SK-N-SH (cell line): Measurements from ENCODE around the gene CPVL. TPM values are rescaled to one million over a fixed set of nuclear protein-coding genes. Genes with fewer than 3 reads are reported as not detected.

Experiments
- CTCF ChIA-PET: fragments of 300-600, 350-600 bp; formaldehyde crosslinking; extraction: SDS; loops from one replicate; lab custom pipeline; 2021; lab: Yijun Ruan, JAX
- POLR2A ChIA-PET: fragments of 350-600 bp; sonication (Branson Sonifier 250); formaldehyde crosslinking; extraction: SDS; loops from one replicate; lab custom pipeline; 2020; ENCODE audit warnings: antibody characterized with exemption, inconsistent platforms; lab: Yijun Ruan, JAX
- DNase-seq: peaks from one replicate; pipeline ENCODE4 v3.0.0; 2012
- H2AFZ ChIP-seq: fragments of 200-600 bp; sonication (generic); 2 replicates; pipeline ENCODE4 v1.8.1; 2016; ENCODE audit warnings: antibody characterized with exemption, mild to moderate bottlenecking, low read depth
- H3F3A ChIP-seq: fragments of 200-600 bp; sonication (generic); replicated peaks from 2 replicates; pipeline ENCODE3; 2016; ENCODE audit warnings: antibody characterized with exemption, mild to moderate bottlenecking; ENCODE audit not compliant: insufficient read depth
- H3K27ac ChIP-seq, 2 experiments: fragments of 200-500 bp in 1 of 2; fragments of 200-600 bp in 1 of 2; sonication (Bioruptor generic) in 1 of 2; sonication (generic), shearing (Covaris generic) in 1 of 2; 2 replicates each; pipeline versions ENCODE4 v1.5.1 to v1.6.1; 2014 to 2016; ENCODE audit warnings: low read depth in 2 of 2, inconsistent platforms in 1 of 2, low read length in 1 of 2, mild to moderate bottlenecking in 1 of 2, mixed read lengths in 1 of 2
- H3K27me3 ChIP-seq: fragments of 200-600 bp; sonication (generic), shearing (Covaris generic); 2 replicates; pipeline ENCODE4 v1.6.1; 2016; ENCODE audit warnings: mixed run types; ENCODE audit not compliant: insufficient read depth
- H3K36me3 ChIP-seq, 2 experiments: fragments of 200-500 bp in 1 of 2; fragments of 200-600 bp in 1 of 2; sonication (Bioruptor generic) in 1 of 2; sonication (generic) in 1 of 2; replicated peaks in 1 of 2; 2 replicates each; pipeline versions ENCODE3 to v1.5.1; 2014 to 2016; ENCODE audit warnings: low read length in 1 of 2, mild to moderate bottlenecking in 1 of 2; ENCODE audit not compliant: insufficient read depth in 2 of 2, control insufficient read depth in 1 of 2
- H3K4me1 ChIP-seq, 2 experiments: fragments of 200-500 bp in 1 of 2; fragments of 200-600 bp in 1 of 2; sonication (Bioruptor generic) in 1 of 2; sonication (generic), shearing (Covaris generic) in 1 of 2; 2 replicates each; pipeline versions ENCODE4 v1.5.1 to v1.6.1; 2014 to 2016; ENCODE audit warnings: low read depth in 1 of 2, low read length in 1 of 2, mixed run types in 1 of 2; ENCODE audit not compliant: insufficient read depth in 2 of 2, control insufficient read depth in 1 of 2
- H3K4me2 ChIP-seq: fragments of 200-600 bp; sonication (generic), shearing (Covaris generic); 2 replicates; pipeline ENCODE4 v1.6.1; 2017; ENCODE audit warnings: mixed run types
- H3K4me3 ChIP-seq, 2 experiments: fragments of 200-500 bp in 1 of 2; fragments of 200-600 bp in 1 of 2; sonication (Bioruptor generic) in 1 of 2; sonication (generic), shearing (Covaris generic) in 1 of 2; 2 replicates each; pipeline versions ENCODE4 v1.5.1 to v1.8.1; 2014 to 2016; ENCODE audit warnings: low read depth in 2 of 2, inconsistent platforms in 1 of 2, low read length in 1 of 2, mild to moderate bottlenecking in 1 of 2, mixed read lengths in 1 of 2, moderate library complexity in 1 of 2
- H3K79me2 ChIP-seq: fragments of 200-600 bp; sonication (generic); 2 replicates; pipeline ENCODE4 v1.8.1; 2017; ENCODE audit warnings: mild to moderate bottlenecking; ENCODE audit not compliant: insufficient read depth
- H3K9ac ChIP-seq: fragments of 200-600 bp; sonication (generic); 2 replicates; pipeline ENCODE4 v1.6.1; 2017; ENCODE audit warnings: mixed run types
- H3K9me2 ChIP-seq: fragments of 200-600 bp; sonication (generic); 2 replicates; pipeline ENCODE4 v1.6.1; 2017; ENCODE audit warnings: mixed run types
- H3K9me3 ChIP-seq: fragments of 200-600 bp; sonication (generic); 2 replicates; pipeline ENCODE4 v1.6.1; 2017; ENCODE audit warnings: mixed run types, mild to moderate bottlenecking, moderate library complexity
- H4K20me1 ChIP-seq: fragments of 200-600 bp; sonication (generic); 2 replicates; pipeline ENCODE4 v1.6.1; 2017; ENCODE audit warnings: mild to moderate bottlenecking, mixed run types; ENCODE audit not compliant: insufficient read depth
- CHD2 ChIP-seq: fragments of 150-350 bp; IDR thresholded peaks from 2 replicates; pipeline ENCODE4 v1.6.1; 2018; ENCODE audit warnings: low read length; ENCODE audit not compliant: partially characterized antibody
- CTCF ChIP-seq: fragments of 200-600 bp; sonication (generic); IDR thresholded peaks from 2 replicates; pipeline ENCODE4 v1.6.1; 2017; ENCODE audit warnings: antibody characterized with exemption, mild to moderate bottlenecking, moderate library complexity
- EZH2phosphoT487 ChIP-seq: fragments of 200-600 bp; sonication (generic); IDR thresholded peaks from 2 replicates; pipeline ENCODE4 v1.6.1; 2017; ENCODE audit warnings: low read depth, mixed run types, mild to moderate bottlenecking, antibody characterized with exemption, moderate library complexity, borderline replicate concordance
- MAX ChIP-seq: IDR thresholded peaks from 2 replicates; pipeline ENCODE4 v1.4.0; 2012; ENCODE audit warnings: low read depth
- NFIC ChIP-seq: IDR thresholded peaks from 2 replicates; pipeline ENCODE4 v1.4.0; 2012; ENCODE audit warnings: borderline replicate concordance
- PBX3 ChIP-seq: IDR thresholded peaks from 2 replicates; pipeline ENCODE4; 2012
- POLR2AphosphoS5 ChIP-seq: IDR thresholded peaks from 2 replicates; pipeline ENCODE4 v1.6.1; 2012; ENCODE audit warnings: low read depth, low read length
- RCOR1 ChIP-seq: fragments of 150-350 bp; IDR thresholded peaks from 2 replicates; pipeline ENCODE4 v1.6.1; 2017; ENCODE audit warnings: antibody characterized with exemption, low read length
- RFX5 ChIP-seq: IDR thresholded peaks from 2 replicates; pipeline ENCODE4 v1.6.1; 2012; ENCODE audit warnings: mild to moderate bottlenecking, improper control_type of control experiment, low read length
- RXRA ChIP-seq: IDR thresholded peaks from 2 replicates; pipeline ENCODE4 v1.4.0; 2012; ENCODE audit warnings: low read depth, mild to moderate bottlenecking, borderline replicate concordance
- SIN3A ChIP-seq: IDR thresholded peaks from 2 replicates; pipeline ENCODE4 v1.6.1; 2012; ENCODE audit warnings: low read depth, mild to moderate bottlenecking, low read length, moderate library complexity, borderline replicate concordance
- SMC3 ChIP-seq: IDR thresholded peaks from 2 replicates; pipeline ENCODE4 v1.6.1; 2012; ENCODE audit warnings: low read depth, low read length, improper control_type of control experiment
- TCF12 ChIP-seq: IDR thresholded peaks from 2 replicates; pipeline ENCODE4 v1.4.0; 2012
- USF1 ChIP-seq: IDR thresholded peaks from 2 replicates; pipeline ENCODE4 v1.4.0; 2012; ENCODE audit warnings: low read depth, borderline replicate concordance
- USF2 ChIP-seq: fragments of 150-350 bp; IDR thresholded peaks from 2 replicates; pipeline ENCODE4 v1.6.1; 2017; ENCODE audit warnings: antibody characterized with exemption, low read length, low read depth, borderline replicate concordance
- YY1 ChIP-seq: IDR thresholded peaks from 2 replicates; pipeline ENCODE4 v1.4.0; 2012; ENCODE audit warnings: low read depth, mild to moderate bottlenecking
- WGBS: methylation state at CpG from one replicate; pipeline ENCODE4 v1.1.6; 2017; ENCODE audit warnings: low lambda C conversion rate; 5-methylcytosine and 5-hydroxymethylcytosine counted together
- polyA plus RNA-seq, 3 experiments: library from polyadenylated mRNA; depleted of rRNA; stranded (reverse); fragments of >200 nt; gene quantifications; 2 replicates each; pipeline ENCODE4 v1.2.3, GENCODE V29; 2012

CPVL gene
- polyA plus RNA-seq, 1 of the 3 experiments (the other 2 are of a cell fraction) = not detected

- TF ChIP-seq USF1 = no peak
Observed at GRCh38 chr7:28957751-28958234, 188.5 kb downstream of the CPVL start (continued).

- H3K9me2 ChIP-seq = no peaks in the 10 kb centered on the region
- H3K27ac ChIP-seq = peak overlapping the region in 1 of 2 experiments; percentile 100; a peak in 2 of 4 replicates
- H4K20me1 ChIP-seq = no peaks in the 10 kb centered on the region
- POLR2A ChIA-PET = interaction anchor here (0.8 to 3.7 kb wide), 8 partner anchors 11 to 388 kb away, joined by 3 to 62 read pairs (median 6); no protein-coding TSS in a partner anchor
- TF ChIP-seq TCF12 (no peak), USF1 (no peak), SIN3A (no peak), CHD2 (no peak), RCOR1 (no peak), USF2 (no peak), NFIC (no peak), POLR2AphosphoS5 (no peak), MAX (no peak), PBX3 (no peak), RFX5 (no peak), SMC3 (no peak; the same call in 1 of the 2 replicates), RXRA (no peak), YY1 (no peak), CTCF (no peak), EZH2phosphoT487 (no peak)
- H3K9me3 ChIP-seq = no peaks in the 10 kb centered on the region
- peak; percentile 67 for DNase-seq
- 24% methylated on average over 57 of the region's 59 CpGs for WGBS
- CTCF ChIA-PET = interaction anchor here (0.6 to 37.1 kb wide), 66 partner anchors 12 to 656 kb away, joined by 3 to 1040 read pairs (median 5); partner anchors contain the start of gene CPVL
- no peak overlapping the region for H3K9ac ChIP-seq
- H3F3A ChIP-seq = peaks cover 19% of the 10 kb centered on the region
- H2AFZ ChIP-seq = no peak overlapping the region
- H3K36me3 ChIP-seq = no peaks in the 10 kb centered on the region
- peaks cover 48% of the 10 kb centered on the region for H3K27me3 ChIP-seq
- H3K79me2 ChIP-seq = no peaks in the 10 kb centered on the region
- H3K4me1 ChIP-seq = peaks cover 11 to 68% of the 10 kb centered on the region in 2 experiments
- H3K4me2 ChIP-seq = peak overlapping the region; percentile 86
- peak overlapping the region; percentile 56 to 59 for H3K4me3 ChIP-seq
Observed at GRCh38 chr7:28957064-28957750, 189.1 kb downstream of the CPVL start.
